Activated naive CD4-positive, alpha-beta T cell treated with anti-CD3 and anti-CD28 coated beads, Interleukin-2, amount 50 U/mL, for 72 hours (primary cell): Measurements from ENCODE around the gene ASB2. TPM values are rescaled to one million over a fixed set of nuclear protein-coding genes. Genes with fewer than 3 reads are reported as not detected.

Experiments used
- ATAC-seq, 2 donors: fragments of 150-1000 bp; cut with Tn5 transposase; 2 replicates each; pipeline ENCODE4 v1.10.0; 2021; ENCODE audit warnings: mild to moderate bottlenecking in 2 of 2, moderate library complexity in 2 of 2
- DNase-seq, 2 donors: peaks; one replicate each; pipeline ENCODE4 v3.0.0; 2021 to 2022; ENCODE audit warnings: low spot score in 2 of 2
- H3K27ac Mint-ChIP-seq, 2 donors: one replicate each; pipeline ENCODE4 v1.8.0; 2022; ENCODE audit warnings: mild to moderate bottlenecking in 2 of 2, mixed read lengths in 2 of 2
- H3K36me3 Mint-ChIP-seq, 2 donors: one replicate each; pipeline ENCODE4 v1.8.0; 2022; ENCODE audit warnings: mixed read lengths in 2 of 2
- H3K9me3 Mint-ChIP-seq, 2 donors: one replicate each; pipeline ENCODE4 v1.8.0; 2022; ENCODE audit warnings: mixed read lengths in 2 of 2
- total RNA-seq, 2 donors: library from RNA; stranded (reverse); gene quantifications; one replicate each; pipeline ENCODE4 v1.2.3, GENCODE V29; 2022

ASB2 gene
- total RNA-seq, 2 donors from 2014 or later, result 12.9 to 50.0 TPM

DNA sequence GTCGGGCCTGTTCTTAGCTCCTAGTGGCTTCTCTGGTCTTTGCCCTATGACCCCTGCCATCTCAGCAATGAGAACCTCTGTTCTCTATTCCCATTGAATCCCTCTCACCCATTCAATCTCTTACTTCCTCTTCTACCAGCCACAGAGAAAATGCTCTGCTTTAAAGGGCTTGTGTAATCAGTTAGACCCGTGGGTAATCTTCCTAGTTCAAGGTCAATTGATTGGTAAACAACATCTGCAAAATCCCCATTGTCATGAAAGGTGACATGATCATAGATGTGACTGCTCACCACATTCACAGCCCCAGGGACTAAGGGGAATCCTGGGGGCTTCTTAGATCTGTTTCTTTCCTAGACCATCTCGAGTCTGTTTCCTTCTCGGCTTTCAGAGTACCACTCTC, 13.6 kb upstream of the ASB2 start:
- ATAC-seq (no peak), DNase-seq (no peak)
- H3K27ac Mint-ChIP-seq, result peak overlapping the region in 1 of 2 donors; percentile 81
- H3K9me3 Mint-ChIP-seq, result peaks cover 0 to 5% of the 10 kb centered on the region in 2 donors
- no peaks in the 10 kb centered on the region for H3K36me3 Mint-ChIP-seq

- DNase-seq, result no peak
- ATAC-seq, result no peak
- Mint-ChIP-seq H3K9me3 (peaks cover 0 to 5% of the 10 kb centered on the region in 2 donors), H3K27ac (no peak overlapping the region), H3K36me3 (no peaks in the 10 kb centered on the region)
Observed at GRCh38 chr14:93987815-93988476, 11.6 kb upstream of the ASB2 start.

- Mint-ChIP-seq H3K36me3 (no peaks in the 10 kb centered on the region), H3K9me3 (peaks cover 0 to 5% of the 10 kb centered on the region in 2 donors), H3K27ac (no peak overlapping the region)
- no peak for DNase-seq
- no peak for ATAC-seq
Observed at GRCh38 chr14:93987376-93987775, 11.0 kb upstream of the ASB2 start.

DNA sequence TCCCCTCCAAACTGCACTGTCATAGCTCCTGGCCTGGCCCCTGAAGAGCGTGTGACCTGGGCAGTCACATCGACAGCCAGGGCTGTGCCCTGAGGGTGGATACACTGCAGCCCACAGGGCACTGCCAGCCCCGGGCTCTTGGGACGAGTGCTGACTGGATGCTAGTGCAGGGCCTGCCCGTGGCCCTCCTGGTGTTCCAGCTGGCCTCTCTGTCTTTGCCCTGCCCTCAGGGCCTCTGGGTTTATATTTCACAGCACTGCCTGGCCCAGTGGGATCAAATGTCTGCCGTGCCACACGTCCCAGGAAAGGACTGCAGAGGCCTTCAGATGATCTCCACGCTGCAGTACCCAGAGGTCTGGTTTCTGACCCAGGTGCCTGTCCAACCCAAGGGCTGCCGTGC, 10.6 kb upstream of the ASB2 start:
- DNase-seq (no peak), ATAC-seq (no peak)
- H3K9me3 Mint-ChIP-seq, result peaks cover 0 to 5% of the 10 kb centered on the region in 2 donors
- no peaks in the 10 kb centered on the region for H3K36me3 Mint-ChIP-seq
- H3K27ac Mint-ChIP-seq, result no peak overlapping the region

DNA sequence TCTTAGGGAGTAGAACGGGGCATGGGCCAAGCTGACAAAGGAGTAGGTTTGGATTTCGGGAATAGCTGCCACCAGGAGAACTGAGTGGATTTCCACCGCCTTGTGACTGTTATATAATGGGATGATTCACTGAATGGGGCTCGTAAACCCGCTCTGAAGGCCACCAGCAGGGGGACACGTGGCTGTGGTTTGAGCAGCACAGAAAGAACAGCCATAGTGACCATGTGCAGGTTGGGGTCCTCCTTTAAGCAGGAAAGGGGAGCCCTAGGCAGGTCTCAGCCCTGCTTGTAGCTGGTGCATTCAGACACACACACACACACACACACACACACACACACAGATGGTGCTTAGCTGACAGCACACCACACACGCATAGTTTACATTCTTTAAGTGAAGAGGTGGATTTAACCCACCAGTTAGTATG, 8.6 kb upstream of the ASB2 start:
- DNase-seq (no peak), ATAC-seq (no peak)
- peak overlapping the region in 1 of 2 donors; percentile 15 for H3K27ac Mint-ChIP-seq
- peaks cover 5 to 10% of the 10 kb centered on the region in 2 donors for H3K36me3 Mint-ChIP-seq
- peaks cover 0 to 7% of the 10 kb centered on the region in 2 donors for H3K9me3 Mint-ChIP-seq

DNA sequence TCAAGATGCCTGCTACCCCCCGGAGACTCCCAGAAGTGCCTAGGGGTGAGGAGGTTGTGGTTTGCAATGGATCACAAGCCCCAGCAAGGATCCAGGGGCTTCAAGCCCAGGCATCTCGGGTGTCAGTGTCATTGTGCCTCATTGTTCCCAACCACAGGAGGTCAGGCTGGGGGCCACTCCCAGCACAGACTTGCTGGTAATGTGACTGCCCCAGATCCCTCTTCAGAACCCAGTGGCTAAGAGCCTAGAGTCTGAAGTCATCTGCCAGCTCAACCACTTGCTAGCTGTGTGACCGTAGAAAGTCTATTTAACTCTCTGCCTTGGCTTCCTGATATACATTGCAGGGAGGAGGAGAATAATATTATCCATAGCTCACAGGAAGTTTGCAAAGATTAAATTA, 7.7 kb upstream of the ASB2 start:
- no peak for DNase-seq
- peak in 1 of 2 donors; percentile 28 for ATAC-seq
- Mint-ChIP-seq H3K9me3 (peaks cover 0 to 4% of the 10 kb centered on the region in 2 donors), H3K36me3 (peaks cover 5 to 16% of the 10 kb centered on the region in 2 donors), H3K27ac (no peak overlapping the region)

DNA sequence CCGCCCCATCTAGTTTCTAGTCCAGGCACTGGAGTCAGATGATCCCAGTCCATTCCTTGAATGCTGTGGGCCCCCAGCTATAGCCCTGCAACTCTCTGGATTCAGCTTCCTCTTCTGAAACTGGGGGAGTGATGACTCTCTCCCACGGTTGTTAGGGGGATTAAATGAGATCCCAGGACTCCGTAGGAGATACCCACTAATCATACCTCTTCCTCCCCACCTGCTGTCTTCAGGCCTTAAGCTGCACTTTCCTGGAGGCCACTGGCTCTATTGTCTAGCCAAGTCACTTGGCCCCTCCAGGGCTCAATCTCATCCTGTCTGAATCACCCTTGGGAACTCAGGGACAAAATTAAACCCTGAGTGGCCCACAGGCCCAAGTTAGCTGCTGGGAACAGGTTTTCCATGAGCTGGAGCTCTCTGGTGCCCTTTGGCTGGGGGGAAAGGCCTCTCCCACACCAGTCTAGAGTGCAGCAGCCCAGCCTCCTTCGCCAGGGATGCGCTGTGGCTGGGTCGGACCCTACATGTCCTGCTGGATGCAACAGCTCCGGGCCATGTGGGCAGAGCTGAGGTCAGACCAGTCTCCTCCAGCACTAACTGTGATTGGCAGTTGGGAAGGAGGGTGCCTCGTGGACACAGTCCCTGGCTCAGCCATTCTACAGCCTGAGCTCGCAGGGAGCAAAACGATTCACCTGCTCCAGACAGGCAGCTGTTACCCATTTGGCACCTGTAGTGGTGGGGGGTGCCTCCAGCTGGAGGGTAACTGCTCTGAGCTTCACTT, 6.0 kb upstream of the ASB2 start:
- no peak for DNase-seq
- Mint-ChIP-seq H3K9me3 (peaks cover 3 to 4% of the 10 kb centered on the region in 2 donors), H3K27ac (peak overlapping the region in 1 of 2 donors; percentile 59)

GRCh38 chr14:93981316-93982229, 5.2 kb upstream of the ASB2 start:
- DNase-seq, result no peak
- H3K9me3 Mint-ChIP-seq, result peaks cover 7 to 8% of the 10 kb centered on the region in 2 donors
- ATAC-seq, result no peak
- H3K36me3 Mint-ChIP-seq, result peaks cover 19 to 32% of the 10 kb centered on the region in 2 donors
- H3K27ac Mint-ChIP-seq, result peak overlapping the region; percentile 59 to 79

More for the DNA sequence above, 6.0 kb upstream of the ASB2 start:
- H3K36me3 Mint-ChIP-seq, result peaks cover 13 to 24% of the 10 kb centered on the region in 2 donors
- no peak for ATAC-seq

- ATAC-seq (no peak), DNase-seq (no peak)
- peaks cover 9 to 11% of the 10 kb centered on the region in 2 donors for H3K9me3 Mint-ChIP-seq
- H3K36me3 Mint-ChIP-seq, result peaks cover 26 to 40% of the 10 kb centered on the region in 2 donors
- H3K27ac Mint-ChIP-seq, result peak overlapping the region; percentile 96 to 99
Observed at GRCh38 chr14:93980456-93981201, 4.3 kb upstream of the ASB2 start.

DNA sequence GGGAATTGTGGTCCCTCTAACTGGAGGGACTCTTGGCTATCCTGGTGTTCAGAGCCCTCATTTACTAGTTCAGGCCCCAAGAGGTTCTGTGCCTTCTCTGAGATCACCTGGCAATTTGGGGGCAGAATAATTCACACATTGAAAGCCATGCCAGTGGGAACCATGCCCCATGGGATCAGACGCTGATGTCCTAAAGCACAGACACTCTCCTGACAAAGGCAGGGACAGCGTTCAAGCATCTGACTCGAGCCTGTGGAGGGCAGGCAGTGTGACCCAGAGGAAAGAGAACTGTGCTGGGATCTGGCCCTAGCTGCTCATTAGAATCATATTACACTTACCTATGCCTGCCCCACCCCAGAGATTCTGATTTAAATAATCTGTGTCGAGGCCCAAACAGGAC, 2.4 kb upstream of the ASB2 start:
- DNase-seq (no peak), ATAC-seq (peak in 1 of 2 donors; percentile 2)
- H3K36me3 Mint-ChIP-seq, result peaks cover 28 to 54% of the 10 kb centered on the region in 2 donors
- H3K27ac Mint-ChIP-seq, result peak overlapping the region; percentile 96 to 99
- peaks cover 9 to 13% of the 10 kb centered on the region in 2 donors for H3K9me3 Mint-ChIP-seq

- Mint-ChIP-seq H3K36me3 (peaks cover 28 to 60% of the 10 kb centered on the region in 2 donors), H3K27ac (peak overlapping the region; percentile 96 to 99), H3K9me3 (peaks cover 9 to 13% of the 10 kb centered on the region in 2 donors)
- peak; percentile 88 to 89 for ATAC-seq
- DNase-seq, result peak; percentile 76 to 84
Observed at GRCh38 chr14:93977790-93978581, 1.6 kb upstream of the ASB2 start.

DNA sequence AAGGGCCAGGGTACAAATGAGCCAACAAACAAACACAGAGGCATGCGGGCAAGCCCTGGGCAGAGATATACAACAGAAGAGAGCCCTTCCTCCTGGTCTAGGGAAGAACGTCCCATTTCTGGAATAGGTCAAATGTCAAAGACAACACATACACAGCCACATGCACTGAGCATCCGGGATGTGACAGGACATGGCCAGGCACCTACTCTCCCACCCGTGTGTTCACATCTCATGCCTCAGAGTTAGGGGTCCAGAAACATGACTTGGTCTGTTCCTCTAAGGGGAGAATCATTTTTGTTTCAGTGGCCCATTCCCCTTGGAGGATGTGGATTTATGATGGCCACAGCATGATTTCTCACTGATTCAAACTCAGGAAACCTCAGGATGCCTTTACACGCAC, 801 bp upstream of the ASB2 start:
- DNase-seq, result no peak
- no peak for ATAC-seq
- H3K27ac Mint-ChIP-seq, result peak overlapping the region; percentile 96 to 99
- peaks cover 28 to 62% of the 10 kb centered on the region in 2 donors for H3K36me3 Mint-ChIP-seq
- peaks cover 9 to 13% of the 10 kb centered on the region in 2 donors for H3K9me3 Mint-ChIP-seq

DNA sequence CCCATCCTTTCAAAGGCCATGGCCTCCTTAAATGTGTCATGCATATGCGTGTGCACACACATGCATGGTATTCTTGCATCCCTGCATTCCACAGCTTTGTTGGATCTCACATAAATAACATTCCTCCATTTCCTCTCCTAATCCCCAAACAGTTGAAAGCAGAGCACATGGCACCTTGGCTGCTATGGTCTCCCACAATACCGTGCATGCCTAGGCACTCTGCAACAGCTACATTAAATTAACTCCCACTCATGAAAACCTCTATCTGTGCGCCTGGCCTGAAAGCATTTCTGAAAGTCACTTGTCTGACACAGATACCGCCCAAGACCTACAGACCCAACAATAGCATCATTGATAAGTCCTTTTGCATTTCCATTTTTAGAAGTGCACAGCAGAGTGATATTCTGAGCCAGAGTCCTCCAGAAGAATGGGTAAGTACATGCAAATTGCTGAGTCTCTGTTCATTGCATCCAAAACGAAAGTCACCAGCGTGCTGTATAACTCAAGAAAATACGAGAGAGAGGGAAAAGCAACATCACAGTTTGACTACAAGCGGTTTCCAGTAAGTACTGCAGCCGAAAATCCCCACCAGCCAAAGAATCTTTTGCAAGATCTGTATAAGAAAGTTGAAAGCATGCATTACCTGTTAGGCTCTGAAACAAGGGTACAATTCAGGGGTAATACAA, 436 bp downstream of the ASB2 start:
- DNase-seq (no peak), ATAC-seq (peak; percentile 3 to 21)
- Mint-ChIP-seq H3K9me3 (peaks cover 9 to 13% of the 10 kb centered on the region in 2 donors), H3K27ac (peak overlapping the region; percentile 96 to 99), H3K36me3 (peaks cover 28 to 61% of the 10 kb centered on the region in 2 donors)

- H3K27ac Mint-ChIP-seq, result peak overlapping the region; percentile 96 to 99
- peaks cover 5 to 13% of the 10 kb centered on the region in 2 donors for H3K9me3 Mint-ChIP-seq
- no peak for ATAC-seq
- H3K36me3 Mint-ChIP-seq, result peaks cover 24 to 50% of the 10 kb centered on the region in 2 donors
- DNase-seq, result no peak
Observed at GRCh38 chr14:93974833-93975232, 1.5 kb downstream of the ASB2 start.

DNA sequence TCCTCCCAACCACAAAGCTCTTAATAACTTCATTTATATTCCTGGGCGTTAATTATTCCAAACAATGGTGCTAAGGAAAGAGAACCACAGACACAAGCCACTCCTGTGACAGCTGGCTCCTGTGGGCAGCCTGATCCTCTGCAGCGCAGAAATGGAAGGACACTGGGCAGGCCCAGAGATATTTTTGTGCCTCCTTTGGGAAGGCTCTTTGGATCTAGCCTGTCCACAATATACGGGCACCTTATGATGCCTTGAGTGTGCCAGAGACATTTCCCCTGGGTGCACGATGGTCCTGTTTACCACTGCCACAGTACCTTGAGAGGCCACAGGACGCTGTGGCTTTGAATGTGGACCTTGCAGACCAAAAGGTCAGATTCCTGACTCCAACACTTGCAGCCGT, 2.1 kb downstream of the ASB2 start:
- H3K9me3 Mint-ChIP-seq, result peaks cover 5 to 13% of the 10 kb centered on the region in 2 donors
- DNase-seq (no peak), ATAC-seq (no peak)
- peak overlapping the region in 1 of 2 donors; percentile 99 for H3K27ac Mint-ChIP-seq
- peaks cover 24 to 48% of the 10 kb centered on the region in 2 donors for H3K36me3 Mint-ChIP-seq
